Nephron progenitor cell (in vitro differentiated cells): ENCODE results near the gene PLEKHF1.

ENCODE experiments used
- DNase-seq: peaks from one replicate; pipeline ENCODE4 v3.0.0; 2021
- H3K27ac Mint-ChIP-seq: 2 replicates; pipeline ENCODE4 v1.8.0; 2021; ENCODE audit warnings: mild to moderate bottlenecking, moderate library complexity, mixed read lengths
- H3K27me3 Mint-ChIP-seq: 2 replicates; pipeline ENCODE4 v1.8.0; 2021; ENCODE audit warnings: mild to moderate bottlenecking, low read depth, mixed read lengths; ENCODE audit not compliant: poor library complexity
- H3K36me3 Mint-ChIP-seq: 2 replicates; pipeline ENCODE4 v1.8.0; 2021; ENCODE audit warnings: low read depth, mixed read lengths
- H3K4me1 Mint-ChIP-seq: 2 replicates; pipeline ENCODE4 v1.8.0; 2021; ENCODE audit warnings: mixed read lengths
- H3K4me3 Mint-ChIP-seq: 2 replicates; pipeline ENCODE4 v1.8.0; 2021; ENCODE audit warnings: mild to moderate bottlenecking, moderate library complexity, mixed read lengths
- H3K9me3 Mint-ChIP-seq: 2 replicates; pipeline ENCODE4 v1.8.0; 2021; ENCODE audit warnings: mild to moderate bottlenecking, moderate library complexity, mixed read lengths
- CTCF ChIP-seq: fragments of 200-600 bp; sonication (generic); IDR thresholded peaks from 2 replicates; pipeline ENCODE4 v1.5.0; 2021; ENCODE audit warnings: antibody characterized with exemption

The PLEKHF1 gene

DNA sequence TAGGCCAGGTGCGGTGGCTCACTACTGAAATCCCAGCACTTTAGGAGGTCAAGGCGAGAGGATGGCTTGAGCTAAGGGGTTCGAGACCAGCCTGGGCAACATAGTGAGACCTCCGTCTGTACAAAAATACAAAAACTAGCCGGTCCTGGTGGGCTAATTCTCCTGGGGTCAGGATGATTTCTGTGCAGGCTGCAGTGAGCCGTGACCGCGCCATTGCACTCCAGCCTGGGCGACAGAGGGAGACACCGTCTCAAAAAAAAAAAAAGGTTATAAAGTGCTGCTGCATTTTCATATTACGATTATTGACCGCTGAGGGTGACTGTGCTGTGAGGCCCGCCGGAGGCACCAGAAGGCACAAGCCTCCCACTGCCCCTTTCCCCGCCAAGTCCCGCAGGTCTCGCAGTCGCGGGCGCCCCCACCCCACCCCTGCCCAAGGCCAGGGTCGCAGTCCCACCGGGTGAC, 477 bp upstream of the PLEKHF1 start:
- no peak for DNase-seq
- no peak for TF ChIP-seq CTCF
- Mint-ChIP-seq H3K4me1 (peaks cover 48% of the 10 kb centered on the region), H3K9me3 (no peaks in the 10 kb centered on the region), H3K27ac (no peak overlapping the region), H3K27me3 (peaks cover 42% of the 10 kb centered on the region), H3K4me3 (peak overlapping the region; percentile 78), H3K36me3 (no peaks in the 10 kb centered on the region)

DNA sequence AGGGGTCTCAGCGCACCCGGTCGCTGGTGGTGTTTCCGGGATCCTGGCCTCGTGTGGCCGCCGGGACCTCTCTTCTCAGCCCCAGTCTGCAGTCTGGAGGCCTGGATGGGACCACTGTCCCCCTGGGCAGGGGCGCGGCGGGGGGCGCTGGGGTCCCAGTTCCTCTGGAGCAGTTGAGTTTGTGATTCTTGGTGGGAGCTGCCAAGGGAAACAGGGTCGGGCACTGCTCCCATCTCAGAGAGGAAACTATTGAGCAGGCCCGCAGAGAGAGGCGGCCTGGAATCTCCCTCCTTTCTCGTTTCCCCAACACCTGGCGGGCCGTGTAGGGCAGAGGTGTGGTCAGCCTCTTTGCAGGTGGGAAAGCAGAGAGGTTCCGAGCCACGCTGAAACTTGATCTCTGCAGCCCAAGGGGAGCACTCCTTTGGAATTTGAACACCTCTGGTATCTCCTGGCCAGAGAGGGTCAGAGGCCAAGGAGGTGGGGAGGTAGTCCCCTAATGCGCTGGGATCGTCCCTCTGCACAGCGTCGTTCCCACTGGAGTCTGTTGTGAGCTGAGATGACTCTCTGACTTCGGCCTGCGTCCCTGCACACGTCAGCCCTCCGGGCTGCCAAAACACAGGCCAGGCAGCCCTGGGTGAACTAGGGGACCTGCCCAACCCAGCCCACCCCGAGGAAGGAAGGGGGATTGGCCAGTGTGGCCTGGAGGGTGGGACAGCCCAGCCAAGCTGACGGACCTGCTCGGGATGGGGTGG, 741 bp downstream of the PLEKHF1 start:
- Mint-ChIP-seq H3K9me3 (no peaks in the 10 kb centered on the region), H3K36me3 (no peaks in the 10 kb centered on the region), H3K27me3 (peaks cover 42% of the 10 kb centered on the region), H3K4me3 (peak overlapping the region; percentile 79), H3K4me1 (peaks cover 45% of the 10 kb centered on the region), H3K27ac (no peak overlapping the region)
- no peak for TF ChIP-seq CTCF
- DNase-seq, result peak; percentile 28

DNA sequence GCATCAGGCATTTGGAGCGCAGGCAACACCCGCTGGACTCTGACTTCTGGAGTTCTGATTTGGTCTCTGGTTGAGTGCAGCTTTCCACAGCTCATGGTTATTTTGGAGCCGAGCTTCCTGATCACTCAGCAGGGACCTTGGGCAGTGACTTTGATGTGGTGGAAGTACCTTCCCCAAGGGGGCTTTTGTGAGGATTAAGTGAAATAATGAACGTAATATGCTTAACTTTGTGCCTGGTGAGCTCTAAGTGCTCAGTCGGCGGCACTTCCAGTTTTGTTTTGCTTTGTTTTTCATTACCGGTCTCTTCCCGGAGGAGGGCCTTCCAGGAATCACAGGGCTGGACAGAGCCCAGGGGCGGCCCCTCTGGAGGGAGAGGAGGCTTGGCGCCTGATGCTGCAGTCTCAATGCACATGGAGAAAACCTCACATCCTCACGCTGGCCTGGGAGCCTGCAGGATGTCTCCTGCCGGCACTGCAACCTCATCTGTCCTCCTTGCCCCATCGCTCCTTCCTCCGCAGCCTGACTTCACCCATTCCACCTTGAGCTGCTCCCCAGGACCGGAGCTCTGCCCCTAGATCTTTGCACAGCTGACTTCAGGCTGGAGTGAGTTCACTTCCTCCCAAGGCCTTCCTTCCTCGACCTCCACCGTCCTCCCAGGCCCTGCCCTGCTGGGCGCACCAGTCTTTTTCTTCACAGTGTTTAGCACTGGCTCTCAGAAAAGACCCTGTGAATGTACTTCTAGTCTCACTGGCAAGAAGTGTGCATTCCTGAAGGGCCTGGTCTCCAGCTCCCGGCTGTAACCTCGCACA, 1.5 kb downstream of the PLEKHF1 start:
- no peak for TF ChIP-seq CTCF
- Mint-ChIP-seq H3K4me1 (peaks cover 43% of the 10 kb centered on the region), H3K27ac (no peak overlapping the region), H3K4me3 (peak overlapping the region; percentile 79), H3K36me3 (no peaks in the 10 kb centered on the region), H3K9me3 (no peaks in the 10 kb centered on the region), H3K27me3 (peaks cover 42% of the 10 kb centered on the region)
- peak; percentile 62 for DNase-seq

GRCh38 chr19:29667387-29667783, 2.1 kb downstream of the PLEKHF1 start:
- peaks cover 38% of the 10 kb centered on the region for H3K27me3 Mint-ChIP-seq
- TF ChIP-seq CTCF, result no peak
- peak overlapping the region; percentile 79 for H3K4me3 Mint-ChIP-seq
- no peak overlapping the region for H3K27ac Mint-ChIP-seq
- DNase-seq, result no peak
- H3K4me1 Mint-ChIP-seq, result peaks cover 45% of the 10 kb centered on the region
- no peaks in the 10 kb centered on the region for H3K9me3 Mint-ChIP-seq
- H3K36me3 Mint-ChIP-seq, result no peaks in the 10 kb centered on the region

GRCh38 chr19:29667901-29668341, 2.7 kb downstream of the PLEKHF1 start:
- DNase-seq, result no peak
- TF ChIP-seq CTCF, result no peak
- Mint-ChIP-seq H3K27ac (no peak overlapping the region), H3K4me1 (peaks cover 45% of the 10 kb centered on the region), H3K27me3 (peaks cover 35% of the 10 kb centered on the region), H3K36me3 (no peaks in the 10 kb centered on the region), H3K9me3 (no peaks in the 10 kb centered on the region), H3K4me3 (no peak overlapping the region)
